HCT116 (cell line): Measurements from ENCODE around the gene SIRPA. TPM values are rescaled to one million over a fixed set of nuclear protein-coding genes. Genes with fewer than 3 reads are reported as not detected.

ENCODE experiments used
- ATAC-seq: fragments of 200-7000 bp; cut with Tn5 transposase; 2 replicates; pipeline ENCODE4 v1.9.1; 2020; ENCODE audit warnings: mild to moderate bottlenecking, moderate library complexity
- BruUV-seq: library from RNA; stranded (reverse); fragments of 400-500 nt; replicated peaks from 2 replicates; lab custom pipeline; 2021; lab: Mats Ljungman, UMichigan
- CTCF ChIA-PET: fragments of 300-600 bp; sonication (Branson Sonifier 250); formaldehyde crosslinking; loops from one replicate; lab custom pipeline; 2021; ENCODE audit warnings: antibody characterized with exemption; lab: Charles Lee
- POLR2A ChIA-PET: fragments of 300-600, 350-600 bp; sonication (Branson Sonifier 250); formaldehyde crosslinking; loops from one replicate; lab custom pipeline; 2021; ENCODE audit warnings: antibody characterized with exemption; lab: Charles Lee
- RAD21 ChIA-PET, 2 experiments: fragments of 300-600 bp; sonication (Branson Sonifier 250); formaldehyde crosslinking; loops; one replicate each; lab custom pipeline; 2023; ENCODE audit warnings: low total read pairs in 2 of 2; ENCODE audit not compliant: uncharacterized antibody in 2 of 2, unreplicated experiment in 2 of 2, low non-redundant PET in 1 of 2; lab: Charles Lee
- DNase-seq: peaks from one replicate; pipeline ENCODE4 v3.0.0-alpha.2; 2010; ENCODE audit warnings: low read depth, low spot score
- H2AFZ ChIP-seq: fragments of 200-600 bp; shearing (Covaris generic), sonication (generic); 2 replicates; pipeline ENCODE4 v1.6.1; 2017; ENCODE audit warnings: low read depth, mixed run types, mixed read lengths, antibody characterized with exemption, low read length; ENCODE audit not compliant: poor library complexity, severe bottlenecking
- H3K27ac ChIP-seq: 2 replicates; pipeline ENCODE4 v1.5.1; 2012; ENCODE audit warnings: low read depth, low read length
- H3K27me3 ChIP-seq: fragments of 200-600 bp; sonication (generic); 2 replicates; pipeline ENCODE4 v1.6.1; 2016; ENCODE audit warnings: mixed run types, low read length, mixed read lengths; ENCODE audit not compliant: insufficient read depth
- H3K36me3 ChIP-seq, 2 experiments: fragments of 200-500 bp in 1 of 2; fragments of 200-600 bp in 1 of 2; sonication (Bioruptor generic) in 1 of 2; sonication (generic) in 1 of 2; 2 replicates each; pipeline versions ENCODE4 v1.5.1 to v1.6.1; 2014 to 2016; ENCODE audit warnings: low read length in 2 of 2, inconsistent platforms in 1 of 2, mixed read lengths in 1 of 2, mixed run types in 1 of 2; ENCODE audit not compliant: insufficient read depth in 2 of 2, control insufficient read depth in 1 of 2
- H3K4me1 ChIP-seq, 2 experiments: fragments of 200-600 bp in 1 of 2; sonication (generic) in 1 of 2; 2 replicates each; pipeline versions ENCODE4 v1.5.1 to v1.6.1; 2012 to 2017; ENCODE audit warnings: low read length in 2 of 2, inconsistent platforms in 1 of 2, mild to moderate bottlenecking in 1 of 2, mixed read lengths in 1 of 2, mixed run types in 1 of 2, moderate library complexity in 1 of 2; ENCODE audit not compliant: insufficient read depth in 2 of 2, control insufficient read depth in 1 of 2
- H3K4me2 ChIP-seq: fragments of 200-600 bp; sonication (generic); 2 replicates; pipeline ENCODE4 v1.6.1; 2017; ENCODE audit warnings: mixed run types, low read length, mixed read lengths
- H3K4me3 ChIP-seq, 2 experiments: fragments of 200-600 bp in 1 of 2; sonication (generic) in 1 of 2; replicated peaks in 1 of 2; 2 replicates each; pipeline ENCODE4 v1.5.1; 2011 to 2016; ENCODE audit warnings: low read length in 2 of 2, control low read depth in 1 of 2, low read depth in 1 of 2, mild to moderate bottlenecking in 1 of 2, mixed read lengths in 1 of 2, mixed run types in 1 of 2
- H3K79me2 ChIP-seq: fragments of 200-600 bp; sonication (generic); 2 replicates; pipeline ENCODE4 v1.6.1; 2017; ENCODE audit warnings: mild to moderate bottlenecking, mixed run types, low read length, moderate library complexity, mixed read lengths; ENCODE audit not compliant: insufficient read depth
- H3K9ac ChIP-seq: fragments of 200-600 bp; sonication (generic); 2 replicates; pipeline ENCODE4 v1.6.1; 2016; ENCODE audit warnings: low read length, mixed read lengths
- H3K9me2 ChIP-seq: fragments of 200-600 bp; sonication (generic), shearing (Covaris generic); 2 replicates; pipeline ENCODE4 v1.6.1; 2017; ENCODE audit warnings: mixed run types, mild to moderate bottlenecking, moderate library complexity; ENCODE audit not compliant: insufficient read depth
- H3K9me3 ChIP-seq, 2 experiments: fragments of 200-500 bp in 1 of 2; fragments of 200-600 bp in 1 of 2; sonication (Bioruptor generic) in 1 of 2; sonication (generic) in 1 of 2; 2 replicates each; pipeline ENCODE4 v1.6.1; 2014 to 2017; ENCODE audit warnings: low read length in 2 of 2, mixed read lengths in 2 of 2, inconsistent platforms in 1 of 2, low read depth in 1 of 2, mild to moderate bottlenecking in 1 of 2, mixed run types in 1 of 2, moderate library complexity in 1 of 2; ENCODE audit not compliant: control insufficient read depth in 1 of 2, insufficient read depth in 1 of 2
- H4K20me1 ChIP-seq: fragments of 200-600 bp; sonication (generic), shearing (Covaris generic); 2 replicates; pipeline ENCODE4 v1.6.1; 2017; ENCODE audit warnings: mixed run types, mild to moderate bottlenecking, moderate library complexity; ENCODE audit not compliant: insufficient read depth
- ATF3 ChIP-seq: IDR thresholded peaks from 2 replicates; pipeline ENCODE4 v1.6.1; 2012
- CBX3 ChIP-seq: IDR thresholded peaks from 2 replicates; pipeline ENCODE4 v1.6.1; 2012; ENCODE audit warnings: low read depth
- ELF1 ChIP-seq: IDR thresholded peaks from 2 replicates; pipeline ENCODE4 v1.6.1; 2012; ENCODE audit warnings: low read depth, borderline replicate concordance
- EZH2 ChIP-seq: fragments of 200-600 bp; sonication (generic); IDR thresholded peaks from 2 replicates; pipeline ENCODE4 v1.6.1; 2017; ENCODE audit warnings: antibody characterized with exemption, mixed run types
- EZH2phosphoT487 ChIP-seq: fragments of 200-600 bp; IDR thresholded peaks from 2 replicates; pipeline ENCODE4 v1.6.1; 2018; ENCODE audit warnings: antibody characterized with exemption, borderline replicate concordance
- JUND ChIP-seq: IDR thresholded peaks from 2 replicates; pipeline ENCODE4 v1.6.1; 2012
- SRF ChIP-seq: IDR thresholded peaks from 2 replicates; pipeline ENCODE4 v1.6.1; 2012; ENCODE audit warnings: low read depth
- ZBTB33 ChIP-seq: IDR thresholded peaks from 2 replicates; pipeline ENCODE4 v1.6.1; 2011; ENCODE audit warnings: mild to moderate bottlenecking, low read length, moderate library complexity; ENCODE audit not compliant: insufficient replicate concordance; ENCODE audit errors: extremely low read depth
- ZNF274 ChIP-seq: fragments of 200-500 bp; sonication (Bioruptor generic); IDR thresholded peaks from 2 replicates; pipeline ENCODE4 v1.6.1; 2014; ENCODE audit warnings: mild to moderate bottlenecking, low read depth, low read length, inconsistent platforms
- intact Hi-C: fragments of 100-400 bp; cut with micrococcal nuclease; formaldehyde crosslinking; loops from 2 replicates; pipeline ENCODE4 v1.10.0; 2022
- total RNA-seq: library from RNA; stranded (reverse); gene quantifications from one replicate; pipeline ENCODE4 v1.2.1, GENCODE V29; 2021; ENCODE audit not compliant: unreplicated experiment

The SIRPA gene
- total RNA-seq, 1 experiment from 2014 or later, result 15.3 TPM

- Histone ChIP-seq H2AFZ (no peak overlapping the region), H3K4me3 (no peak overlapping the region), H3K4me2 (no peak overlapping the region), H3K27ac (no peak overlapping the region), H3K27me3 (no peaks in the 10 kb centered on the region), H3K79me2 (peaks cover 29% of the 10 kb centered on the region), H3K4me1 (peaks cover 16 to 47% of the 10 kb centered on the region in 2 experiments), H4K20me1 (no peaks in the 10 kb centered on the region), H3K9ac (no peak overlapping the region), H3K9me2 (no peaks in the 10 kb centered on the region), H3K9me3 (no peaks in the 10 kb centered on the region), H3K36me3 (no peaks in the 10 kb centered on the region)
- ATAC-seq (no peak), DNase-seq (no peak)
- no TSS peak for BruUV-seq
- intact Hi-C loops, result no loop called here
- ChIA-PET CTCF (no interaction called here), RAD21 (no interaction called here), POLR2A (no interaction called here)
- TF ChIP-seq EZH2phosphoT487 (no peak), ATF3 (no peak), CBX3 (no peak), EZH2 (no peak), SRF (no peak)
- TF ChIP-seq, all 23 proteins: peak for 0
Measured at GRCh38 chr20:1897541-1897940, 2.3 kb downstream of the SIRPA start.

- peaks cover 16 to 45% of the 10 kb centered on the region in 2 experiments for H3K4me1 ChIP-seq
- H3K79me2 ChIP-seq, result peaks cover 29% of the 10 kb centered on the region
- H4K20me1 ChIP-seq, result no peaks in the 10 kb centered on the region
- no peak for DNase-seq
- H2AFZ ChIP-seq, result no peak overlapping the region
- H3K4me3 ChIP-seq, result no peak overlapping the region
- ChIA-PET POLR2A (no interaction called here), RAD21 (no interaction called here), CTCF (no interaction called here)
- no peak overlapping the region for H3K27ac ChIP-seq
- intact Hi-C loops, result no loop called here
- H3K36me3 ChIP-seq, result no peaks in the 10 kb centered on the region
- H3K9me3 ChIP-seq, result no peaks in the 10 kb centered on the region
- no peak for ATAC-seq
- no peak overlapping the region for H3K4me2 ChIP-seq
- BruUV-seq, result no TSS peak
- no peaks in the 10 kb centered on the region for H3K27me3 ChIP-seq
- H3K9me2 ChIP-seq, result no peaks in the 10 kb centered on the region
- TF ChIP-seq ZNF274 (no peak), ELF1 (no peak), CBX3 (no peak), ZBTB33 (no peak), JUND (no peak)
- no peak overlapping the region for H3K9ac ChIP-seq
Measured at GRCh38 chr20:1897965-1898464, 2.8 kb downstream of the SIRPA start.
